Measurements from ENCODE around the gene TEFM.
A peak's percentile ranks its signal among the peaks of the same experiment; 100 is the strongest.
"Not testable (repeated sequence)": the region's sequence is repeated elsewhere in the genome, so short reads cannot be mapped to it uniquely, and the experiment has no call there.

Gene TEFM

DNA sequence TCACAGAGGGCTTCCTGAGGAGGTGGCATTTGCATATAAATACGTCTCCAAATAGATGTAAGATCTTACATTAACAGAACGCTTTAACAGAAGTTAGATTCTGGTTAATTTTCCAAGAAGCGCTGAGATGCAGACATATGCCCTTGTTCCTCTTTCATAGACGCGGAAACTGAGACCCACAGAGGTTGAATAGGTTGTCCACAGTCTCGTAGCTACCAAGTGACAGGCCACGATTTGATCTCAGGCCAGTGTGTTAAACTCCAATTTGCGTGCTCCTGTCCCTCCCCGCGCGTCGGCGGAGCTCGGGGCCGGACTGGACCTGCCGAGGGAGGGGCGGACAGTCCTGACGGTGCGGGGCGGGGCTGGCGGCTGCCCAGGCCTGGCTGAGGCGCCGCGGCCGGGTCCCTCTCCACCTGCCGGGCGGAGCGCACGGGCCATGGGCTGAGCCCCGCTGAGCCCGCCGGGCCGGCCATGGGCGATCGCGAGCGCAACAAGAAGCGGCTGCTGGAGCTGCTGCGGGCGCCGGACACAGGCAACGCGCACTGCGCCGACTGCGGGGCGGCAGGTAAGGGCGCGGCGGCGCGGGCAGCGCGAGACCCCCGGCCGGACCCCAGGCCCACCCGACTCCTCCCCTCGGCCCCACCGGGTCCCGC is 15.6 kb upstream of the TEFM start, which contains the start of gene ADAP2:
ADAP2 (plus strand) TSS at position 402 of the 653 bp plus-strand sequence; CDS start at position 472, 70 bp downstream.
- peak within 1 kb of the TSS; percentile 30 for H3K4me3 ChIP-seq (ENCODE audit: low read depth, low read length)

DNA sequence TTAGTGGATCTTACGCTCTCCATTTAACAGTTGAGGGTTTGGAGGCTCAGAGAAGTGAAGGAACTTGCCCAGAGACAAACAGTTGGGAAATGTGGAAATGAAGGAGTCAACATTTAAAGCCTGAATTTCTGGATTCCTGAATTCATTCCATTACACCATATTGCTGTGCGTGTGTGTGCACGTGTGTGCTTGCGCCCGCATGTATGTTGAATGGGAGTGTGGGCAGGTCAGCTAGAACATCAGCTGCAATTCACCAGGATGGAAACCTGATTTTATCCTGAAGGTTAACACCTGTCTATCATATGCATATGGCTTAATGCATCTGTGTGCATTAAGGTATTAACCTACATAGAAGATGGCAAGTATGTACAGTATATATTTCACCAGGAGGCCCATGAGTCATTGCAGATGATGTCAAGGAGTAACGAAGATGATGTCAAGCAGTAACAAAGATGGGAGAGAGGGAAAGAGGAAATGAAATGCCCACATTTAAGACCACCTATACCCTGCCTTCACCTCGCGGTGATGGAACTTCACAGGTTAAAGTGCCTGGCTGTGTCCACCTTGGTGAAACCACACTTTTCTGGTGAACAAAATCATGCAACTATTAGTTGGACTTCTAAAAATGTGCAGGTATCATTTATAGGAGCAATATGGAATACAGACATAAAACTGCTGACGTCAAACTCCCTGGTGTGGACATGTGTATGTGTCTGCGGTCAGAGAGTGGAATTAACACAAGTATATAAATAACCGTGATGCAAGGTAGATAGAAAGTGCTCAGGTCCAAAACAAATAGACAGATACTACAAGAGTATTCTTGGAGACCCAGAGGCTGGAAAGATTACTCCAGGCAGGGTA is 14.9 kb upstream of the TEFM start:
- no peak overlapping the region for H3K4me3 ChIP-seq (ENCODE audit: low read depth, low read length)

DNA sequence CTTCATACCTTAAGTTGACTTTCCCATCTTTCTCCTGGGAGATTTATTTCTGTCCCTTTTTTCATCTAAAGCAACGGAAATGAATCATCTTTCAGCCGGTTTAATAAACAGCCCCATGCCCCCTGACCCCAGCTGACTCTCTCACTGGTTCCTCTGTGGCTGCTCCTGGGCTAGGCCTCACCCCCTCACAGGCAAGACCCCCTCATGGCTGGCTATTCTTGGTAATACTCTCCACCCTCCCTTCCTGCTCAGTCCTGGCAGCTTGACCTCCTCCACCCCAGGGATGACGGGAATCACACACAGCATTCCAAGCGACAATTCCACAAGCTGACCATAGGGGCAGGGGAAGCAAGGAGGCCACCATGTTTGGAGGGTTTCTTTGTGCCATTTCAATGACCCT is 14.2 kb upstream of the TEFM start:
- H3K4me3 ChIP-seq (ENCODE audit: low read depth, low read length) = no peak overlapping the region

DNA sequence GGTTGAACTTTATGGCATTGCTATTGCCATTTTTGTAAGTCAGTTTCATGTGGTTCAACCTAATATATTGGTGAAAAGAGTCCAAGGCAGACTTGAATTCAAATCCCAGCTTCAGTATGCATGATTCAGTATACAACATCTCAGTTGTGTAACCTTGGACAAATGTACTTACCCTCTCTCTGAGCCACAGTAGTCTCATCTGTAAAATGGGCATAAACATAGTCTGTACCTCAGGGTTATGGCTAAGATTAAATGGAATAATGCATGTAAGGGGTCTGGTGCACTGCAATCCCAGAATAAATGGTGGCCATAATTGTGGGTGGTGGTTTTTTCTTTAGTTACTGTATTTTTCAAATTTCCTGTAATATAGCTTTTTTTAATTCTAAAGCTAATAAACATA is 11.0 kb upstream of the TEFM start:
- no peak overlapping the region for H3K4me3 ChIP-seq (ENCODE audit: low read depth, low read length)

DNA sequence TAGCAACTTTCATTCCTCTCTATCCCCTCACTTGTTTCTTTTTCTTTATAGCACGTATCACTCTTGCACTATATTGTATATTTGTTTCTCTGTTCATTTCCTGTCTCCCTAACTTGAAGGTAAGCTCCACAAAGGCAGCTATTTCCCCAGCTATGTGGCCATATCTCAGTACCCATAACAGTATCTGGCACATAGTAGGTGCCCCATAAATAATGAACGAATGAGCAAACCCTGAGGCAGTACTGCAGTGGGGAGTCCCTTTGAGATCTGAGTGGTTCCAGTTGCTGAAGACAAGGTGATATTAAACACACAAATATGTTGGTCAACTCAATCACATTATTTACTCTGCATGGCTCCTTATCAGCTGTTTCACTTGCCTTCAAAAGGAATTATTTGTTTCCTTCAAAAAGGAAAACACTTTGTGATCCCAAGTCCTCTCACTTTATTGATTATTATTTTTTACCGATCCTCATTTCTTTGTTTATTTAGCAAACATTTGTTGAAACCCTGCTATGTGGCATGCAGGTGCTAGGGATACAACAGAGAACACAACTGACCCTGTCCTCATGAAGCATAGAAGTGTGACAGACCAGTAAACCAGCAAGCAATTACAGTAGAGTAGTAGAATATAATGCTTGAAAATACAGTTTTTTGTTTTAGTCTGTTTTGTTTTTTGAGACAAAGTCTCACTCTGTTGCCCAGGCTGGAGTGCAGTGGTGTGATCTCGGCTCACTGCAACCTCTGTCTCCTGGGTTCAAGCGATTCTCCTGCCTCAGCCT is 10.0 kb upstream of the TEFM start:
- no peak overlapping the region for H3K4me3 ChIP-seq (ENCODE audit: low read depth, low read length)

DNA sequence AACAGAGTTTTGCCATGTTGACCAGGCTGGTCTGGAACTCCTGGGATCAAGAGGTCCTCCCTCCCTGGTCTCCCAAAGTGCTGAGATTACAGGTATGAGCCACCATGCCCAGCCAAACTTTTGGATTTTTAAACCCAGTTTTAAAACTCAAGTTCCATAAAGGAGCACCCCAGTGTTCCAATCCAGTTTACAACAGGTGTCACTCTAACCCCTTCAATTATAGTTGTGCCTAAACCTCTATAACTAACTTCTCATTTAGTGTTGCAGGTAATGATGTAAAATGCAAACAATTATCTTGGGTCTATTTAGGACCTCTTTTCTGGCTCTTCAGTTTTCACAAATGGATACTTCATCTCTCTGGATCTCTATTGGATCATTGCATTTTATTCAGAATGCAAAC is 7.9 kb upstream of the TEFM start:
- H3K4me3 ChIP-seq (ENCODE audit: low read depth, low read length) = no peak overlapping the region

DNA sequence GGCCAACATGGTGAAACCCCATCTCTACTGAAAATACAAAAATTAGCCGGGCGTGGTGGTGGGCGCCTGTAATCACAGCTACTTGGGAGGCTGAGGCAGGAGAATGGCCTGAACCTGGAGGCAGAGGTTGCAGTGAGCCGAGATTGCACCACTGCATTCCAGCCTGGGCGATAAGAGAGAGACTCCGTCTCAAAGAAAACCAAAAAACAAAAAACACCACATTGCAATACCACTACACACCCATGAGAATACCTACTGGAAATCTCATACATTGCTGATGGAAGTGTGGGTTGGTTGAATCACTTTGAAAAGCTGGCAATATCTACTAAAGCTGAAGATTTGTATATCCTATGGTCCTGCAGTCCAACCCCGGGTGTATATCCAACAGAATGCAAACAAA is 4.1 kb upstream of the TEFM start:
- not testable (repeated sequence) for H3K4me3 ChIP-seq (ENCODE audit: low read depth, low read length)

DNA sequence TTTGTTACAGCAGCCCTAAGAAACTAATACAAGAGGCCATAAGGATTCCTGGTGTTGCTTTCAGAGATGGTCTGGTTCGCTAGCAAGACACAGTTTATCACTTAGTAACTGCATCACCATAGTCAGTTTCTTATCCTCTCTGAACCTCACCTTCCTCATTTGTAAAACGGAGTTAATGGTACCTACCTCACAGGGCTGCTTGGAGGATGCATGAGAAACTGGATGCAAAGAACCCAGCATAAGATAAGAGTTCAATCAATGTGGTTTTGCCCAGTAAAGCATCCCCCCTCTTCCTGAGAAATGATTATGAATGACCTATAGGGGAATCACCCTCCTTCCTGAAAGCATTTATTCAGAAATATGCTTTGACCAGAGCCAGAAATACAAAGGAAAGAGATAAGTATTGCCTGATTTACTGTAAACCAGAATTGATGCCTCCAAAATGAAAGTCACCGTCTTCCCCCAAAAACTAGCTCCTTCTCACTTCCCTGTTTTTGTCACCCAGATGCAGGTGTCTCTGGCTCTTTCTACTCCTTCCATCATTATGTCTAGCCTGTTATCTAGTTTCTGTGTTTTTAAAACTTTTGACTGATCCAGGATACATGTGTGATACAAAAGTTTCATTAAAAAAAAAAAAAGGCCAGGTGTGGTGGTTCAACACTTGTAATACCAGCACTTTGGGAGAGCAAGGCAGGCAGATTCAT is 2.8 kb upstream of the TEFM start:
- no peak overlapping the region for H3K4me3 ChIP-seq (ENCODE audit: low read depth, low read length)

DNA sequence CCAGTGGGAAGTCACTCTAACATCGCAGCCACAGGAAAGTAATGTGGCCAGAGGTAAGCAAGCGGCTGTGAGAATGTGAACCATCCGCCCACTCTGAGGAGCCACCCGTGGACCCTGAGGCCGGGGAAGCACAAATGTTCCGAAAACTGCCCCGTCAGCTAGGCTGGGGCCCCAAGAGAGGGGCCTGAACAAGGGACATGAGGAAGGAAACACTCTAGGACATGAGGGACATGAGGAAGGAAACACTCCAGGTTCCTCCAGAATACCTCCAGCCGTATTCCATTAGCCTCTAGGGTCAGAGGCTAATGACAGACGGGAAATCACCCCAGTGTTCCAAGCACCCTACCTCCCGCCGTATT is 317 bp downstream of the TEFM start:
- peak overlapping the region; percentile 91 for H3K4me3 ChIP-seq (ENCODE audit: low read depth, low read length)

DNA sequence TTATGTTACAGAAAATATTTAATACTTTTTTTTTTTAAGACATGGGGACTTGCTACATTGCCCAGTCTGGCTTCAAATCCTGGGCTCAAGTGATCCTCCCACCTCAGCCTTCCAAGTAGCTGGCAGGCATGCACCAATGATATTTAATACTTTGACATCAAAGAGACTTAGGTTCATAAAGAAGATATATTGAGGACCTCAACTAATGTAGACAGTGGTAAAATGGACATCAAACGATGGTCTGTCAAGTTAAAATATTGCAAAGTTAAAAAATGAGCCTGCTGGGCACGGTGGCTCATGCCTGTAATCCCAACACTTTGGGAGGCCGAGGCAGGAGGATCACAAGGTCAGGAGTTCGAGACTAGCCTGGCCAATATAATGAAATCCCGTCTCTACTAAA is 8.7 kb downstream of the TEFM start:
- H3K4me3 ChIP-seq (ENCODE audit: low read depth, low read length) = no peak overlapping the region

DNA sequence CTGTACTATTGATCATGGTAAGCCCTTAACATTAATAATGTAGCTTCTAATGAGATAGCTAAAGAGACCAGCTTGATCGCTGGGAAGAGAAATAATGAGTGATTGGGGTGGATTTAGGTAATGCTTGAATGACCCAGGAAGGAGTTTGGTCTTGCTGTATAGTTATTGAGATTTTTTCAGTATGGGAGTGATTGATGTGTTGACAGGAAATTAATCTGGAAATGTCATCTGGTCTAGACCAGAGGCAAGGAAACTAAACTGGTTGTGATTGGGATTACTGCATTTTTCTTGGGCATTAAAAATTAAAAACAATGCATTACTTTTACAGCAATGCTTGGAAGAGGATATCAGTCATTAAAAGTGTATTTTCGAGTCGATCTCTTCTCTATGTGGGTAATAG is 11.8 kb downstream of the TEFM start:
- H3K4me3 ChIP-seq (ENCODE audit: low read depth, low read length) = no peak overlapping the region

DNA sequence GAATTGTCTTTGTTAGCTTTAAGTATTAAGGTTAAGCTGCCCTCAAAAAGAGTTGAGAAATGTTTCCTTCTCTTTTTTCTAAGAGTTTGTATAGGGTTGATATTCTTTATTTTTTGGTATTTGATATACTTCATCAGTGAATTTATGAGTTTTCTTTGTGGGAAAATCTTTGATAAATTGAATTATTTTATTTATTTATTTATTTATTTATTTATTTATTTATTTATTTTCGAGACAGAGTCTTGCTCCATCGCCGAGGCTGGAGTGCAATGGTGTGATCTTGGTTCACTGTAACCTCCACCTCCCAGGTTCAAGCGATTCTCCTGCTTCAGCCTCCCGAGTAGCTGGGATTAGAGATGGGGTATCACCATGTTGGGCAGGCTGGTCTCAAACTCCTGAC is 19.9 kb downstream of the TEFM start:
- no peak overlapping the region for H3K4me3 ChIP-seq (ENCODE audit: low read depth, low read length)

DNA sequence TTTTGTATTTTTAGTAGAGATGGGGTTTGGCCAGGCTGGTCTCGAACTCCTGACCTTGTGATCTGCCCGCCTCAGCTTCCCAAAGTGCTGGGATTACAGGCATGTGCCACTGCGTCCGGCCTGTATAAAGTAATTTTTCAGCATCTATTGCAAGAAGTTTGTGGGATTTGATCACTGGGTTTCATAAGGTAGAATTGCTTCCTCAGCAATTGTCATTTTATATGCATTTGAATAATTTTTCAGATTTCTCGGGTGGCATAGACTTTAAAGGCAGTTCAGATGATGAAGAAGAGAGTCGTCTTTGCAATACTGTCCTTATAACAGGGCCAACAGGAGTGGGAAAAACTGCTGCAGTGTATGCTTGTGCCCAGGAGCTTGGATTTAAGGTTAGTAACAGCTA is 37.0 kb downstream of the TEFM start:
- H3K4me3 ChIP-seq (ENCODE audit: low read depth, low read length) = no peak overlapping the region

DNA sequence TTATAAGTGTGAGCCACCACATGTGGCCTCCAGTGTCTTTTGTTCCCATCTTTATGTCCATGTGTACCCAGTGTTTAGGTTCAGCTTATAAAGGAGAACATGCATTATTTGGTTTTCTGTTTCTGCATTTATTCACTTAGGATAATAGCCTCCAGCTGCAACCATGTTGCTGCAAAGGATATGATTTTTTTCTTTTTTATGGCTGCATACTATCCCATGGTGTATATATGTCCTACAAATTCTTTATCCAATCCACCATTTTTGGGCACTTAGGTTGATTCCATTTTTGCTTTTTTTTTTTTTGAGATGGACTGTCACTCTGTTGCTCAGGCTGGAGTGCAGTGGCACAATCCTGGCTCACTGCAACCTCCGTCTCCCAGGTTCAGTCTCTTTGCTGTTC is 41.4 kb downstream of the TEFM start:
- no peak overlapping the region for H3K4me3 ChIP-seq (ENCODE audit: low read depth, low read length)

DNA sequence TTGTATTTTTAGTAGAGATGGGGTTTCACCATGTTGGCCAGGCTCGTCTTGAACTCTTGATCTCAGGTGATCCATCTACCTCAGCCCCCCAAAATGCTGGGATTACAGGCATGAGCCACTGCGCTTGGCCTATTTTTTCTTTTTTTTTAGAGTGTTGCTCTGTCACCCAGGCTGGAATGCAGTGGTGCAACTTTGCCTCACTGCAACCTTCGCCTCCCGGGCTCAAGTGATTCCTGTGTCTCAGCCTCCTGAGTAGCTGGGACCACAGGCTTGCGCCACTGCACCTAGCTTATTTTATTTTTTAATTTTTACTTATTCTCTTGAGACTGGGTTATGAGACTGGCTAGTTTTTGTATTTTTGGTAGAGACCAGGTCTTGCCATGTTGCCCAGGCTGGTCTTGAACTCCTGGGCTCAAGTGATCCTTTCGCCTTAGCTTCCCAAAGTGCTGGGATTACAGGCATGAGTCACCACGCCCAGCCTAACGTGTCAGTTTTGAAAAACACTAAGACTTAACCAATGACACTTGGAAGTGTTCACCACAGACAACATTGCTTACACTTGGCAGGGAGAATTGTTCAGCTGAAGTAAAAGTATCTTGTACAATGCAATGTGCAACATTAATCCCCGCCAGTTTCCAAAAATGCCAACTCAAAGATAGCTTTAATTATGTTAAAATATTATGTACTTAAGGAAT is 47.3 kb downstream of the TEFM start:
- H3K4me3 ChIP-seq (ENCODE audit: low read depth, low read length) = no peak overlapping the region

DNA sequence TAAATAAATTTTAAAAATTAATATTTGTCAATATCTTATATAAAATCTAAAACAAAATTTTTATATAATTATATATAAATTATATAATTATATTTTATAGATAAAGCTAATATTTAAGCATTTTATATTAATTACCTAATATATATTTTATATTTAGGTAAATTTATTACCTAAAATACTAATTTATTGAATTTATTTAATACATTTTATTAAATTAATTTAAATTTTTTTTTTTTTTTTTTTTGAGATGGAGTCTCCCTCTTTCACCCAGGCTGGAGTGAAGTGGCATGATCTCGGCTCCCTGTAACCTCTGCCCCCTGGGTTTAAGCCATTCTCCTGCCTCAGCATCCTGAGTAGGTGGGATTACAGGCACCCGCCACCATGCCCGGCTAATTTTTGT is 51.9 kb downstream of the TEFM start:
- H3K4me3 ChIP-seq (ENCODE audit: low read depth, low read length) = no peak overlapping the region

Measured in iPS-11a (cell line).